ENCODE measurements around the gene VWA7.

The VWA7 gene

GRCh38 chr6:31736768-31737314 lies 40.3 kb downstream of the VWA7 start:
- ChIA-PET POLR2A (interaction anchor here (0.6 to 4.0 kb wide), 14 partner anchors 9 to 1221 kb away, joined by 3 to 21 read pairs (median 6); partner anchors contain the start of genes ABHD16A, C6orf47, CSNK2B and GPANK1), CTCF (interaction anchor here (1.3 to 19.7 kb wide), 9 partner anchors 8 to 222 kb away, joined by 3 to 268 read pairs (median 9); partner anchors contain the start of genes DDAH2, HSPA1B, MPIG6B and NELFE)
- Histone ChIP-seq H3K27ac (ENCODE audit: insufficient read depth in 1 of 2, low read depth in 1 of 2, low read length in 2 of 2, poor library complexity in 1 of 2, severe bottlenecking in 2 of 2) (peak overlapping the region; percentile 99), H3K27me3 (replicated peaks in 2 of 5; ENCODE audit: control insufficient read depth in 4 of 5, insufficient read depth in 5 of 5, low read length in 4 of 5) (no peaks in the 10 kb centered on the region), H3K4me1 (ENCODE audit: control extremely low read depth in 1 of 4, control insufficient read depth in 4 of 4, insufficient read depth in 4 of 4, low read length in 3 of 4) (peaks cover 22 to 73% (median 62%) of the 10 kb centered on the region in 4 experiments), H3K36me3 (ENCODE audit: control insufficient read depth in 4 of 4, insufficient read depth in 4 of 4, low read length in 3 of 4) (peaks cover 8 to 27% (median 20%) of the 10 kb centered on the region in 4 experiments), H3K4me3 (ENCODE audit: control insufficient read depth in 1 of 7, extremely low read depth in 1 of 7, insufficient read depth in 4 of 7, low read depth in 2 of 7, low read length in 6 of 7) (peak overlapping the region in 6 of 7 experiments; percentile 92 to 100 (median 96)), H3K9me3 (ENCODE audit: control extremely low read depth in 1 of 5, control insufficient read depth in 4 of 5, insufficient read depth in 2 of 5, low read depth in 1 of 5, low read length in 4 of 5) (no peaks in the 10 kb centered on the region)
- WGBS (ENCODE audit: insufficient coverage) = 1% methylated on average over 10 of the region's 10 CpGs
- DNase-seq = peak in 1 of 3 donors; percentile 38

- CTCF ChIA-PET = interaction anchor here (1.4 to 19.7 kb wide), 6 partner anchors 8 to 95 kb away, joined by 6 to 268 read pairs (median 7); partner anchors contain the start of genes DDAH2, HSPA1B and SAPCD1
These were observed 40.9 kb downstream of the VWA7 start, which contains the start of gene CLIC1 for GRCh38 chr6:31736021-31736767. TSS of gene CLIC1 (minus strand) at chr6:31736530. CDS start at chr6:31736300, 230 bp downstream.

GRCh38 chr6:31734821-31735406 lies 42.2 kb downstream of the VWA7 start:
- no peaks in the 10 kb centered on the region for H3K9me3 ChIP-seq (ENCODE audit: control extremely low read depth in 1 of 5, control insufficient read depth in 4 of 5, insufficient read depth in 2 of 5, low read depth in 1 of 5, low read length in 4 of 5)
- WGBS (ENCODE audit: insufficient coverage) = under 1% methylated on average over 14 of the region's 18 CpGs
- POLR2A ChIA-PET = interaction anchor here (0.7 to 3.3 kb wide), 6 partner anchors 7 to 128 kb away, joined by 4 to 21 read pairs (median 6); partner anchors contain the start of genes HSPA1B, LSM2 and NEU1
- peaks cover 18 to 68% (median 64%) of the 10 kb centered on the region in 4 experiments for H3K4me1 ChIP-seq (ENCODE audit: control extremely low read depth in 1 of 4, control insufficient read depth in 4 of 4, insufficient read depth in 4 of 4, low read length in 3 of 4)
- no peaks in the 10 kb centered on the region for H3K27me3 ChIP-seq (replicated peaks in 2 of 5; ENCODE audit: control insufficient read depth in 4 of 5, insufficient read depth in 5 of 5, low read length in 4 of 5)
- peaks cover 11 to 39% (median 28%) of the 10 kb centered on the region in 4 experiments for H3K36me3 ChIP-seq (ENCODE audit: control insufficient read depth in 4 of 4, insufficient read depth in 4 of 4, low read length in 3 of 4)
- peak overlapping the region; percentile 99 for H3K27ac ChIP-seq (ENCODE audit: insufficient read depth in 1 of 2, low read depth in 1 of 2, low read length in 2 of 2, poor library complexity in 1 of 2, severe bottlenecking in 2 of 2)
- peak; percentile 74 to 91 (median 89) for DNase-seq
- CTCF ChIA-PET = interaction anchor here (1.0 to 19.7 kb wide), 5 partner anchors 10 to 34 kb away, joined by 3 to 268 read pairs (median 6); partner anchors contain the start of gene SAPCD1
- H3K4me3 ChIP-seq (ENCODE audit: control insufficient read depth in 1 of 7, extremely low read depth in 1 of 7, insufficient read depth in 4 of 7, low read depth in 2 of 7, low read length in 6 of 7) = peak overlapping the region; percentile 80 to 100 (median 96)

More at GRCh38 chr6:31736021-31736767, 40.9 kb downstream of the VWA7 start, which contains the start of gene CLIC1:
- peaks cover 9 to 30% (median 25%) of the 10 kb centered on the region in 4 experiments for H3K36me3 ChIP-seq (ENCODE audit: control insufficient read depth in 4 of 4, insufficient read depth in 4 of 4, low read length in 3 of 4)
- H3K9me3 ChIP-seq (ENCODE audit: control extremely low read depth in 1 of 5, control insufficient read depth in 4 of 5, insufficient read depth in 2 of 5, low read depth in 1 of 5, low read length in 4 of 5) = no peaks in the 10 kb centered on the region
- H3K27ac ChIP-seq (ENCODE audit: insufficient read depth in 1 of 2, low read depth in 1 of 2, low read length in 2 of 2, poor library complexity in 1 of 2, severe bottlenecking in 2 of 2) = peak within 1 kb of the TSS; percentile 99
- peak within 1 kb of the TSS; percentile 80 to 100 (median 96) for H3K4me3 ChIP-seq (ENCODE audit: control insufficient read depth in 1 of 7, extremely low read depth in 1 of 7, insufficient read depth in 4 of 7, low read depth in 2 of 7, low read length in 6 of 7)
- DNase-seq = peak; percentile 65 to 90 (median 86)
- POLR2A ChIA-PET = interaction anchor here (0.6 to 3.3 kb wide), 10 partner anchors 9 to 176 kb away, joined by 3 to 21 read pairs (median 6); partner anchors contain the start of genes ABHD16A, C6orf47, HSPA1B and LSM2
- H3K4me1 ChIP-seq (ENCODE audit: control extremely low read depth in 1 of 4, control insufficient read depth in 4 of 4, insufficient read depth in 4 of 4, low read length in 3 of 4) = peaks cover 22 to 68% (median 60%) of the 10 kb centered on the region in 4 experiments
- no peaks in the 10 kb centered on the region for H3K27me3 ChIP-seq (replicated peaks in 2 of 5; ENCODE audit: control insufficient read depth in 4 of 5, insufficient read depth in 5 of 5, low read length in 4 of 5)
- WGBS (ENCODE audit: insufficient coverage) = 0% methylated on average over 9 of the region's 24 CpGs

GRCh38 chr6:31734247-31734820 lies 42.8 kb downstream of the VWA7 start:
- H3K36me3 ChIP-seq (ENCODE audit: control insufficient read depth in 4 of 4, insufficient read depth in 4 of 4, low read length in 3 of 4) = peaks cover 11 to 39% (median 28%) of the 10 kb centered on the region in 4 experiments
- peak overlapping the region; percentile 80 to 100 (median 96) for H3K4me3 ChIP-seq (ENCODE audit: control insufficient read depth in 1 of 7, extremely low read depth in 1 of 7, insufficient read depth in 4 of 7, low read depth in 2 of 7, low read length in 6 of 7)
- H3K27ac ChIP-seq (ENCODE audit: insufficient read depth in 1 of 2, low read depth in 1 of 2, low read length in 2 of 2, poor library complexity in 1 of 2, severe bottlenecking in 2 of 2) = peak overlapping the region; percentile 99
- H3K9me3 ChIP-seq (ENCODE audit: control extremely low read depth in 1 of 5, control insufficient read depth in 4 of 5, insufficient read depth in 2 of 5, low read depth in 1 of 5, low read length in 4 of 5) = no peaks in the 10 kb centered on the region
- ChIA-PET POLR2A (interaction anchor here (1.3 to 2.2 kb wide), 2 partner anchors 72 to 128 kb away, joined by 4 to 7 read pairs; partner anchors contain the start of genes LSM2 and NEU1), CTCF (interaction anchor here (0.9 to 19.7 kb wide), 4 partner anchors 20 to 84 kb away, joined by 3 to 268 read pairs (median 6); partner anchors contain the start of gene SAPCD1)
- WGBS (ENCODE audit: insufficient coverage) = no CpG with 5 or more reads among the region's 2 CpGs
- H3K4me1 ChIP-seq (ENCODE audit: control extremely low read depth in 1 of 4, control insufficient read depth in 4 of 4, insufficient read depth in 4 of 4, low read length in 3 of 4) = peaks cover 17 to 71% (median 61%) of the 10 kb centered on the region in 4 experiments
- DNase-seq = no peak
- H3K27me3 ChIP-seq (replicated peaks in 2 of 5; ENCODE audit: control insufficient read depth in 4 of 5, insufficient read depth in 5 of 5, low read length in 4 of 5) = no peaks in the 10 kb centered on the region

GRCh38 chr6:31733734-31734133 lies 43.4 kb downstream of the VWA7 start:
- WGBS (ENCODE audit: insufficient coverage) = 94% methylated on average over 4 of the region's 4 CpGs
- H3K27ac ChIP-seq (ENCODE audit: insufficient read depth in 1 of 2, low read depth in 1 of 2, low read length in 2 of 2, poor library complexity in 1 of 2, severe bottlenecking in 2 of 2) = peak overlapping the region; percentile 99
- no peaks in the 10 kb centered on the region for H3K27me3 ChIP-seq (replicated peaks in 2 of 5; ENCODE audit: control insufficient read depth in 4 of 5, insufficient read depth in 5 of 5, low read length in 4 of 5)
- H3K9me3 ChIP-seq (ENCODE audit: control extremely low read depth in 1 of 5, control insufficient read depth in 4 of 5, insufficient read depth in 2 of 5, low read depth in 1 of 5, low read length in 4 of 5) = no peaks in the 10 kb centered on the region
- H3K4me1 ChIP-seq (ENCODE audit: control extremely low read depth in 1 of 4, control insufficient read depth in 4 of 4, insufficient read depth in 4 of 4, low read length in 3 of 4) = peaks cover 12 to 72% (median 60%) of the 10 kb centered on the region in 4 experiments
- ChIA-PET POLR2A (interaction anchor here (0.6 kb wide), 1 partner anchor 536 kb away, joined by 3 read pairs; no protein-coding TSS in a partner anchor), CTCF (interaction anchor here (0.9 to 19.7 kb wide), 4 partner anchors 10 to 84 kb away, joined by 3 to 268 read pairs (median 6); partner anchors contain the start of gene SAPCD1)
- peak overlapping the region in 6 of 7 experiments; percentile 26 to 100 (median 96) for H3K4me3 ChIP-seq (ENCODE audit: control insufficient read depth in 1 of 7, extremely low read depth in 1 of 7, insufficient read depth in 4 of 7, low read depth in 2 of 7, low read length in 6 of 7)
- H3K36me3 ChIP-seq (ENCODE audit: control insufficient read depth in 4 of 4, insufficient read depth in 4 of 4, low read length in 3 of 4) = peaks cover 11 to 39% (median 28%) of the 10 kb centered on the region in 4 experiments
- no peak for DNase-seq

GRCh38 chr6:31732029-31732428 lies 45.1 kb downstream of the VWA7 start:
- H3K4me1 ChIP-seq (ENCODE audit: control extremely low read depth in 1 of 4, control insufficient read depth in 4 of 4, insufficient read depth in 4 of 4, low read length in 3 of 4) = peaks cover 10 to 72% (median 61%) of the 10 kb centered on the region in 4 experiments
- POLR2A ChIA-PET = interaction anchor here (1.1 kb wide), 1 partner anchor 8 kb away, joined by 4 read pairs; the partner anchor contains the start of gene MSH5

More at GRCh38 chr6:31732029-31732428, 45.1 kb downstream of the VWA7 start:
- Histone ChIP-seq H3K4me3 (ENCODE audit: control insufficient read depth in 1 of 7, extremely low read depth in 1 of 7, insufficient read depth in 4 of 7, low read depth in 2 of 7, low read length in 6 of 7) (no peak overlapping the region), H3K9me3 (ENCODE audit: control extremely low read depth in 1 of 5, control insufficient read depth in 4 of 5, insufficient read depth in 2 of 5, low read depth in 1 of 5, low read length in 4 of 5) (no peaks in the 10 kb centered on the region), H3K27me3 (replicated peaks in 2 of 5; ENCODE audit: control insufficient read depth in 4 of 5, insufficient read depth in 5 of 5, low read length in 4 of 5) (no peaks in the 10 kb centered on the region), H3K36me3 (ENCODE audit: control insufficient read depth in 4 of 4, insufficient read depth in 4 of 4, low read length in 3 of 4) (peaks cover 11 to 41% (median 32%) of the 10 kb centered on the region in 4 experiments), H3K27ac (ENCODE audit: insufficient read depth in 1 of 2, low read depth in 1 of 2, low read length in 2 of 2, poor library complexity in 1 of 2, severe bottlenecking in 2 of 2) (no peak overlapping the region)
- WGBS (ENCODE audit: insufficient coverage) = 80% methylated on average over 1 of the region's 3 CpGs
- no peak for DNase-seq
- CTCF ChIA-PET = interaction anchor here (0.6 to 19.7 kb wide), 7 partner anchors 9 to 94 kb away, joined by 3 to 268 read pairs (median 3); partner anchors contain the start of genes LY6G5C and SAPCD1

All from common myeloid progenitor, CD34-positive (primary cell).